Dedifferentiated amniotic fluid mesenchymal stem cell (primary cell): ENCODE results near the gene TOMM40L.
"Not testable (repeated sequence)": the region's sequence is repeated elsewhere in the genome, so short reads cannot be mapped to it uniquely, and the experiment has no call there.

ENCODE experiments used
- DNase-seq: peaks from one replicate; pipeline ENCODE4 v3.0.0-alpha.2; 2016; ENCODE audit errors: extremely low spot score

Gene TOMM40L

DNA sequence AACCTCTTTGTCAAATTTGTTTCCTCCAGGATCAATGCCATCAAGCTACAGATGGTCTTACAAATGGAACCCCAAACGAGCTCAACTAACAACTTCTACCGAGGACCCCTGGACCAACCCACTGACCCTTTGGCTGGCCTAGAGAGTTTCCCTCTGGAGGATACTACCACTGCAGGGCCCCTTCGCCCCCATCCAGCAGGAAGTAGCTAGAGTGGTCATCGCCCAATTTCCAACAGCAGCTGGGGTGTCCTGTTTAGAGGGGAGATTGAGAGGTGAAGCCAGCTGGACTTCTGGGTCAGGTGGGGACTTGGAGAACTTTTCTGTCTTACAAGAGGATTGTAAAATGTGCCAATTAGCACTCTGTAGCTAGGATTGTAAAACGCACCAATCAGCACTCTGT, 31.2 kb downstream of the TOMM40L start:
- not testable (repeated sequence) for DNase-seq

- no peak for DNase-seq
Measured at GRCh38 chr1:161258439-161259344, 32.8 kb downstream of the TOMM40L start, which contains the start of gene PCP4L1. PCP4L1 (plus strand) TSS chr1:161258745; CDS start chr1:161258975, 230 bp downstream.

DNA sequence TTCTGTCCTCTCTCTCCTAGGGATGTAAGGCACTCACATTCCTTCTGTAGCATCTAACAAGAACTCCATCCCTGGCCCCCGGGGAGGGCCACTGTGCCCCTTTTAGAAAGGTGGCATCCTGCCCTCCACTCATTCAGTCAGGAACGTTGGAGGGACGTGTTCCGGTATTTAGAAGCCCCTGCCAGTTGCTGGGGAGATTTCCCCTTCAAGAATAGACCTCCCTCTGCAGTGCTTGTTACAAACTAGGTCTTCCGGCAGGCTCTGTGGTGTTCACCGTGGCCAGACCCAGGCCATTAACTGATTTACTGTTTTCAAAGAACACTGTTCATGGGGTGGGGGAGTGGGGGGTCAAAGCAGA, 33.5 kb downstream of the TOMM40L start:
- no peak for DNase-seq

DNA sequence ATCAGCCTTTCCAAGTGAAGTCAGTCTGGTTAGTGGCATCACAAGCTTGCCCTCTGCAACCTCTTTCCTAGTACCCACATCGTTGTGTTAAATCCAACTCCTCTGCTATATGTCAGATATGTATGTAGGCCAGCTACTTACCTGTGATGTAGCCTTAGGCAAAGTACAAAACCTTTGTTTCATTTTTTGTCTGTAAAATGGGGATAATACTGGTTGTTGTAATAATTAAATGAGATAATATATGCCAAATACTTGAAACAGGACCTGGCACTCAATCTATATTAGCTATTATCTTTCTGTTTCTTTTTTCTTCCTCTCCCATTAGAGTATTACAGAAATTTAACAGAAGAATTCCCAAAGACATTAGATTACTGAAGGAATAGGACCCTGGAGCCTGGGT, 33.9 kb downstream of the TOMM40L start:
- no peak for DNase-seq

- DNase-seq = no peak
Measured at GRCh38 chr1:161260376-161261260, 34.8 kb downstream of the TOMM40L start.

- no peak for DNase-seq
Measured at GRCh38 chr1:161261261-161262235, 35.7 kb downstream of the TOMM40L start.

DNA sequence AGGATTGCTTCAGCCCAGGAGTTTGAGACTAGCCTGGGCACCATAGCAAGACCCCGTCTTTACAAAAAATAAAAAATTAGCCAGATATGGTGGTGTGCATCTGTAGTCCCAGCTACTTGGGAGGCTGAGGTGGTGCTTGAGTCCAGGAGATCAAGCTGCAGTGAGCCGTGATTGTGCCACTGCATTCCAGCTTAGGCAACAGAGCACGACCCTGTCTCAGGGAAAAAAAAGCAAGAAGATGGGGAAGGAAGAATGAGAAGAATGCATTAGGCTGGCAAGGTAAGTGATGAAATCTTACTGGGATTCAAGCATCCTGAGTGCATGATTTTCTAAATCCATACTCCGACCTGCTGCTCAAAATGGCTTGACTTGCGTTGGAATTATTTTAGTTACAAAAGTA, 39.4 kb downstream of the TOMM40L start:
- DNase-seq = no peak

- no peak for DNase-seq
Measured at GRCh38 chr1:161266202-161266601, 40.3 kb downstream of the TOMM40L start.

DNA sequence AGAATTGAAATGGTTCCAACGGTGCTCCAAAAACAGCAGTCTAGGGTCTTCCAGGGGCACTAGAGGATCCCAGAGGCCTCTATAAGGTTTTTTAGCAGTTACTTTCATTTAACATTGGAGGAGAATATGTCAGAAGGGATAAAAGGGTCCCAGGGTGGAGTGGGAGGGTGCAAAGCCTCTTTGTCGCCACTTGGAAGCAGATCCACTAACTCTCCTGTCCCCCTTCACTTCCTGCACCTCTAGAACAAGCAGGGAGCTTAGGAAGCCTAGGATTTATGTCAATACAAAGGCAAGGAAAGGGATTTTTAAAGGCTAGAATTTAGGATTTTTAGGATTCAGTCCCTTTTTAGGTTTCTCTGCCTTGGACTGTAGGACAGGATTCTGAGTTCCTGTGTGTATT, 41.0 kb downstream of the TOMM40L start:
- no peak for DNase-seq

DNA sequence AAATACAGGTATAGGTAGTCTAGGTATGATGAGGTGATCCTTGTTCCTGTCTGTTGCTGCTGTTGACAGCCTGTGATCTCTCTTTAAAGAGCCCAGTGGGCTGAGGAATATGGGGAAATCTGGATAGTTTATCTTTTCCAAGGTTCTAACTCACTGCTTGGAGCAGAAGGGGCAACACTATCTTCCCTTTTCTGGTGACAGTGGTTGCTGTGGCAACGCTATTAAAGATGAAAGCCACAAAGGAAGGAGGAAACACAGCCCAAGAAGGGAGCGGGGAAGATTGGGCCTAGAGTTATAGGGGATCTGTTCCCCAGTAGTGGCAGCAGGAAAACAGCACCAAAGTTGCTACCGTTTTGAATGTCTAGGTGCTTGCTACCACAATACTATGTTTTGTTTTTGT, 41.5 kb downstream of the TOMM40L start:
- DNase-seq = no peak

DNA sequence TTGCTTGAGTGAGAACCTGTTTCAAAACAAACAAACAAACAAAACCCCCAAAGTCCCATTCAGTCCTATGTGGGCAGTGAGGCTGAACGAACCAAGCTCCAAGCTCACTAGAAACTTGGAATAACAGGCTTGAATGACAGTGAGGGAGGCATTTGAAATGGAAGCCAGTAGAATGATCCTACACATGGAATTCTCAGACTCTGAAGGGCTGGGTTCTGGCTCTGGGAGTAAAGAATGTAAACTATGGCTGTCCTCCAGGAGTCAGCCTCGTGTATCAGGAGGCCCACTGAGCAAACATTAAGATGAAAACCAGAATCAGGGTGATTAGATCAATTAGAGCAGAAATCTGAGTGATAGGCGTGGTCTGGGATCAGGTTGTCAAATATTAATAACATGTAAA, 47.5 kb downstream of the TOMM40L start:
- DNase-seq = no peak

DNA sequence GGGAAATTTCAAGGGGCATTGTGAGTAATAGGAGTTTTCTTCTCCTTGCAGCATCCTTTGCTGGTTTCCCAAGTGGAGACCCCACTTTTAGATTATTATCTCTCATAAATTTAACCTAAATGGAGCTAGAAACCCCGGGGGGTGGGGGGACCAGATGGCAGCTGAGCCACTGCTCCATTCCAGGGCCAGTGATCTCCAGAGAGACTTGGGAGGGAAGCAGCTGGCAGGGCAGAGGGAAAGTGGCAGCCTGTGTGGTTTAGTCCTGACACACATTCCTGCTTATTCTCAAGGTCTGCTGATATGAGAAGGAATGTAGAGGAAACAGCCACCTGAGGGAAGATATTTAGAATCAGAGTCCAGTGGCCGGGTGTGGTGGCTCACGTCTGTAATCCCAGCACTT, 49.0 kb downstream of the TOMM40L start:
- no peak for DNase-seq
